CD4-positive, alpha-beta T cell treated with Interferon alpha-2 for 1 hour (primary cell): ENCODE data around the gene PTTG2.
A peak's percentile ranks its signal among the peaks of the same experiment; 100 is the strongest.

Source experiments
- DNase-seq, 2 donors: peaks; one replicate each; pipeline ENCODE4 v3.0.0-alpha.2; 2020 to 2022

Gene PTTG2

GRCh38 chr4:37989398-37990260 lies 29.4 kb downstream of the PTTG2 start:
- no peak for DNase-seq

DNA sequence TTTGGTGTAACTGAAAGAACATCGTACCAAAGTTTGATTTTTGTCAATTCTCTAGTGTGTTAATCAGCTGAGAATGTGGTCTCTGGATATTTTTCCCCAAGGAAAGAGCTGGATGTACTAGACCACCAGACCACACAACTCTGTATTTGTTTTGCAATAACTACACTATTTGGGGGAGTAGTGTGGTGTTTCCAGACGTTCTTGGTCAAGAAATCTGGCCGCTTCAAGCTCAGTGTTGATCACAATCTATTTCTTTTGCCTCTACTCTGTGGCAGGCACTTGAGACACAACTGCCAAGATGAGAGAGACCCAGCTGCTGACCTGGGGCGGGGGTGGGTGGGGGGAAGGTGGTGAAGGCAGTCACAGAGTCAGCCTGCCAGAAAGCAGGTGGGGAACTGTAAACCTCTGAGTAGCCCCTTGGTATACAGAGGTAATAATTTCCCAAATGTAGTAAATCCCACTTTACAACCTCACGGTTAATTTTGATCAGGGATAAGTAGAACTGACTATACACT lies 30.6 kb downstream of the PTTG2 start:
- DNase-seq = no peak

- no peak for DNase-seq
Observed at GRCh38 chr4:37991623-37992410, 31.6 kb downstream of the PTTG2 start.

DNA sequence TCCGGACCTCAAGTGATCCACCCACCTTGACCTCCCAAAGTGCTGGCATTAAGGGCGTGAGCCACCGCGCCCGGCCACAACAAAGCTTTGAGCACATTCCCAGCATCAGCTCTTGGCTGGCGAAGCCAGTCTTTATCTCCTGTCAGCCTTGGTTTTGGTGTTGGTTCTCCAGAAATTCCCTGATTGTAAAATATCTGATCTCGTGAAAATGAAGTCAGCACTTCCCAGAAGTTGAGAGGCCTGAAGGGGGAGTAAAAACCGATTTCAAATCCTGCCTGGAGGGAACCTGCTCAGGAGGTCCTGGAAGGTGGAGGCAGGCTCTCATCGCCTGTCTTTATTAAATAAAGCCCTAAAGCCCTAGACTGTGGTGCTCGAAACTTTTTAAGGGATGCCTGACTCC lies 33.6 kb downstream of the PTTG2 start:
- no peak for DNase-seq

DNA sequence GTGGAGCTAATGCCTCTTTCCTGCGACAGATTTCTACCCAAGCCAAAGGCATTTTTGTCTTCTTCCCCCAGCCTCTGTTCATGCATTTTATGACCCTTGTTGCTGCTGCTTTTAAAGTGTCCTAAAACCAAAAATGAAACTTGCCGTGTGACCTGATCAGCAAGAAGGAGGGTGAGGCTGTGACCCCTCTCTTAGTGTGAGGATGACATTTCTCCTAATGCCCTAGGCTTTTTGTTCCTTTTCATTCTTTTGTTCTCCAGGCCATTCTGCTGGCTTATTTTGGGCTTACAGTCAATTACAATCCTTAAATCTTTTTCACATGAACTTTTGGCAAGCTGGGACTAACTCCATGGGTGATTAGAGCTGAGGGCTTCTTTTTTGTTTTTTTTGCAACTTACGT lies 34.4 kb downstream of the PTTG2 start:
- DNase-seq = no peak

GRCh38 chr4:37995299-37995821 lies 35.2 kb downstream of the PTTG2 start:
- no peak for DNase-seq

- no peak for DNase-seq
Observed at GRCh38 chr4:37995981-37996775, 36.0 kb downstream of the PTTG2 start.

DNA sequence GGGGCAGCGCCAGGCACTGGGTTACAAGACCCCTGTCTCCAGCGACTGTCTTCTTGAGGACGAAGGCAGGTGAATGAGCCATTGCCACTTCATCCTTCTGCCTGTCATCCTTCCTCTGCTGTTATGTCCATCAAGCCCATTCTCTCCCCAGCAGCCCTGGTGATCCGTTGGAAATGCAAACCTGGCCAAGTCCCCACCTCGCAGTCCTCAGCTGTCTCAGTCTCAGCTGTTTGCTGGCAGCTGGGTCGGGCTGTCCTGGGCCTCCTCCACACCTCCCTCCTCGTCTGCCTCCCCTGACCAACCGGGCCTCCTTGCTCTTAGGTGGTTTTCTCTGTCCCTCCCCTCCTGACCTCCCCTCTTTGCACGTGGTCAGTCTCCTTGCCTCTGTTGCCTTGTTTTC lies 38.0 kb downstream of the PTTG2 start:
- DNase-seq = no peak

GRCh38 chr4:37999000-37999716 lies 39.0 kb downstream of the PTTG2 start:
- DNase-seq = peak in 1 of 2 donors; percentile 9

DNA sequence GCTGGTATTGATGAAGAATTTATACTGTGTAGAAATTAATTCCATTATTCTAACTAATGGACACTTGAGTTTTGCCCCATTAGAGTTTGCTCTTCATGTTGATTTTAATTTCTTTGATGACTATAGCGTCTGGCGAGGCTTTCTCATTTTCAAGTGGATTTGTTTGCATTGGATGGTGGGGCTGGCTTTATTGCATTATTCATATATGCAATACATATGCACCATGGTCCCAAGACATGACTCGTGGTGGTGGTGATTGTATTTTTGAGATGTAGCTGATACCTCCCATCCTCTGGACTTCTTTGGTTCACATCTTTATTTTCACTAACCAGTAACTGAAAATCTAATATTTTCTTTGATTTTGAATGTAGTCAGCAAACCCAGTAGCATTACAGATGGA lies 39.8 kb downstream of the PTTG2 start:
- DNase-seq = no peak

DNA sequence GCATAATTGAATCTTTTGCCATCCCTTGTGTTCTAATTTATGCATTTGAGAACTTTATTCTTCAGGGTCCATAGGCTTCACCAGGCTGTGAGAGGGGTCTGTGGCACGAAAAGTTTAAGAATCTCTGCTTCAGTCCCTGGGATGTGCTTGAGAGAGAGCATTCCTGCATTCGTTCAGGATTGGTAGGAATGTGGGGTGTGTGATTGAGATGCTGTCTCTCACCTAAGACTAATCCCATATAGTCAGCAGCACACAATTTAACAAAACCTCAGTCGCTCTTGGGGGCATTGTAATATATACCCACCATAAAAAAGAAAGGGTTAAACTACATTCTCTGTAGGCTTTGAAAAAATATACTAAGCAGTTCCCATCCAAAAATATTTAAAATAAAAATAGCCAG lies 41.7 kb downstream of the PTTG2 start:
- DNase-seq = no peak

DNA sequence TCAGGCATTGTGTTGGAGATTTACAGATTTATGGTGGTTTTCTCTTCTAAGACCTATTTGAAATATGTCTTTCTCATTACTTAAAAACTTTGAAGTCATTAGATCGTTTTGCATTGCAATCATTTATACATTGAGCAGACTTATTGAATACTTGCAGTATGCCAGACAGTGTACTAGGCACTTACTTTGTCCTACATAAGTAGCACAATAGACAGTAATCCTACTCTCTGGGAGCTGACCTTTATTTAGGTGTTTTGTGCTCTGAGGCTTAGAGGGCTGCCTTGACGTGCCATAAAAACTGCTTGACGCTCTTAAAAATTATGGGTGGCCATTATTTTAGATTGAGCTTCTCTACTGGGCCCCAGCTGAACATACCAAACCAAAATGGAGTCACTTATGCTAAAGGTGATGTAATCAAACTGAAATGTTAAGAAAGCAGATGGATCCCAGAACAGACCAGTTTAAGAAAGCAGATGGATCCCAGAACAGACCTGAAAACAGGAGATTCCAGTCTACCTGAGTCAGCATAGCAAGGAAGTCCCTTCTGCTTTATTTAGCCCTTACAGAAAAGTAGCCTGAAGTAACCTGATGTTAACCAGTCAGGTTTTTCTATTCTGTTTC lies 42.4 kb downstream of the PTTG2 start:
- no peak for DNase-seq

DNA sequence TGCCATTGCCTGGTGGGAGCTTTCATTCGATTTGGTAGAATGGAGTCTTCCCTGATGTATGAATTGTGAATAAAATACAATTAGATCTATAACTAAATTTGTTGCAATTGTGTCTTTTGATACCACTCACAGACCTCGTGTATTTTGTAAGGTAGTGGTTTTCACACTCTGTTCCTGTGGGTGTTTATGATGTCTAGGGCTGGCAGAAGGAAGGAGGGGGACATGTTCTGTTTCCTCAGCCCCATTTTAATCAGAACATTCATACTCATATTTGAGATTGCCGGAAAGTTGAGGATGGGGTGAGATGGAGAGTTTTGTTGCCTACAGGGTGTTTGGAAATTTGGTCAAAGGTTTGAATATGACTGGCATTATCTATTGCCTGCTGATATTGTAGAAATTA lies 42.9 kb downstream of the PTTG2 start:
- peak in 1 of 2 donors; percentile 36 for DNase-seq

- DNase-seq = no peak
Observed at GRCh38 chr4:38003628-38004027, 43.4 kb downstream of the PTTG2 start.

GRCh38 chr4:38004062-38004461 lies 43.9 kb downstream of the PTTG2 start:
- DNase-seq = no peak

DNA sequence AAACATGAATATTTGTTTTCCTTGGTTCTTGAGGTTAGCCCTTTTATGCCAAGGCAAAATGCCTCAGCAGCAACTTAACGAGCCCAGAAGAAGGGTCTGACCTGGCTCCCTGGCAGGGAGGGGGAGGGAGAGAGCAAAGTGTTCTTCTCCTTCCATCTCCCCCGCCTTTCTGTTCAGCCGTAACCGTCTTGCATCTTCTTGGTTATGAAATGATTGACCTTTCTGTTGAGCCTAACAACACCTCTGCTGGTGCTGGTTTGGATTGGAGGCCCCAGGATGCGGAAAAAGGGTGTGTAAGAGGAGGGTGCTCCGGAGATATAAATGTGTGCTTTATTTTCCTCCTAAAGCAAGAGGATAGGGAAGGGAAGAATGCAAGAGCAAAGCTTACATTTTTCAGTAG lies 44.7 kb downstream of the PTTG2 start:
- DNase-seq = no peak

GRCh38 chr4:38005637-38006036 lies 45.4 kb downstream of the PTTG2 start:
- DNase-seq = no peak

DNA sequence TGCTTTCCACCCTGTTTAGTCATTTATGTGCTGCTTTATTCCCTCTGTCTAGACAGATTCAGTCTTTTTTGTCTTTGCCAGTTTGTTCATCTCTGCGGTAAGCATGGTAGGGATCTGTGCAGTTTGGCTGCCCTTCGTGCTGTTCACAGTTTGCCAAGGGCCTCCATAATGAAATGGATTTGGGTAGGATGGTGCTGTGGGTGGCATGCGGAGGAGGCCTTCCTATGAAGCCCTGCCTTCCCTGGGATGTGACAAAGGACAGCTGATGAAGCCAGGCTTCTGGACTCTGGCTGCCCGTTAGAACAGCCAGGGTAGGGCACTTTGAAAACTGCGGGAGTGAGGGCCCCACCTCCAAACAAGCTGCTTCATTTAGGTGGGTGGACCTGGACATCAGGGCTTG lies 47.4 kb downstream of the PTTG2 start:
- DNase-seq = no peak

DNA sequence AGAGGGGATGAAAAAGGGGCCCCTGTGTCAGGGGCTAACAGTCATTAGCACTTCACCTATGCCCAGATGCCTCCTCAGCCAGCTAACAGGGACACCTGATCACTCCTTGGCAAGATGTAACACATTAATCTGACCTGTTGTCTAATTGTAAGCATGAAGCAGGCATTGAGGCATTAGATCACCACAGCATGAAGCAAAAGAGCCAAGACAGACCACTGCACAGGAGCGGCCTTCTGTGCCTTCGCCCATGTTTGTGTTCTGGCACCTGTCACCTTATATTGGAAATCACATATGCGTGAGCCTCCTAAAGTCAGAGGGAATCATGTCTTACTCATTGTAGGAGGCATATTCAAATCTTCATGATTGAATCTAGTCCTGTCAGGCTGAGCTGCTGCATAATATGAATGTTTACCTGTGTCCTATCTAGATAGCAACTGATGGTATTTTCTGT lies 48.4 kb downstream of the PTTG2 start:
- DNase-seq = no peak

GRCh38 chr4:38009421-38009820 lies 49.2 kb downstream of the PTTG2 start:
- no peak for DNase-seq

DNA sequence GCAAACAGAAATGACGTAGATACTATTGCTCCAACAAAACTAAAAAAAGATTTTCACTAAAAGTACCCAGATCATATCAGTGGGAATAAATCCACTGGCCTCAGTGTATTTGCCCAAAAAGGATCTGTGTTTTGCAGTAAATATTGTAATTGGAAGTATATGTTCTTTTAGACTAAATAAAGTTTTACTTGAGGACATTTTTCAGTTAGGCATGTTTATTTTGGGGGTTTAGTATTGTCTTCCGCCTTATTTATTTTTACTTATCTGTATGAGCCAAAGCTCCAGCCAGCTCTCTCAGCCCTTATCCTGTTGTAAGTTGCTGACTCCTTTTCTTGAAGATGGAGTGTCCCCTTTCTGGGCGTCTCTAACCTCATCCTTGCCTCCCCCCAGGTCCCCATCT lies 49.8 kb downstream of the PTTG2 start:
- DNase-seq = no peak
